Loucy (cell line): Measurements from ENCODE around the gene ADGRD2.

Experiments
- H2AFZ ChIP-seq: fragments of 200-600 bp; sonication (generic); 2 replicates; pipeline ENCODE4 v1.6.0; 2016; ENCODE audit warnings: antibody characterized with exemption, mild to moderate bottlenecking, low read length, moderate library complexity
- H3F3A ChIP-seq: fragments of 200-600 bp; 2 replicates; pipeline ENCODE4 v1.6.0; 2016; ENCODE audit warnings: antibody characterized with exemption, low read depth, mild to moderate bottlenecking
- H3K27me3 ChIP-seq: fragments of 200-600 bp; sonication (generic); 2 replicates; pipeline ENCODE4 v1.6.1; 2014; ENCODE audit warnings: low read length, mild to moderate bottlenecking; ENCODE audit not compliant: insufficient read depth, poor library complexity, severe bottlenecking
- H3K36me3 ChIP-seq: fragments of 200-600 bp; sonication (generic); 2 replicates; pipeline ENCODE4 v1.6.1; 2016; ENCODE audit warnings: low read length; ENCODE audit not compliant: insufficient read depth
- H3K4me1 ChIP-seq: fragments of 200-600 bp; sonication (generic); 2 replicates; pipeline ENCODE4 v1.5.1; 2014; ENCODE audit warnings: low read length, mild to moderate bottlenecking; ENCODE audit not compliant: insufficient read depth, poor library complexity, severe bottlenecking
- H3K4me2 ChIP-seq: fragments of 200-600 bp; sonication (generic); 2 replicates; pipeline ENCODE4 v1.6.0; 2014; ENCODE audit warnings: antibody characterized with exemption, low read length, low read depth, mild to moderate bottlenecking; ENCODE audit not compliant: poor library complexity, severe bottlenecking
- H3K4me3 ChIP-seq: fragments of 200-600 bp; sonication (generic); 2 replicates; pipeline ENCODE4 v1.5.1; 2014; ENCODE audit warnings: low read length, mild to moderate bottlenecking, mixed read lengths; ENCODE audit not compliant: poor library complexity, severe bottlenecking
- H3K79me2 ChIP-seq: fragments of 200-600 bp; sonication (generic); 2 replicates; pipeline ENCODE4 v1.6.1; 2014; ENCODE audit warnings: low read length; ENCODE audit not compliant: insufficient read depth
- H3K9ac ChIP-seq: fragments of 200-600 bp; sonication (generic); 2 replicates; pipeline ENCODE4 v1.6.0; 2014; ENCODE audit warnings: mild to moderate bottlenecking, low read depth, low read length, moderate library complexity; ENCODE audit not compliant: poor library complexity, severe bottlenecking
- H3K9me2 ChIP-seq: fragments of 200-600 bp; sonication (generic); replicated peaks from 2 replicates; pipeline ENCODE4 v1.6.1; 2016; ENCODE audit warnings: low read depth, low read length, mixed read lengths
- H3K9me3 ChIP-seq: fragments of 200-600 bp; sonication (generic); 2 replicates; pipeline ENCODE4 v1.6.1; 2014; ENCODE audit warnings: mild to moderate bottlenecking, antibody characterized with exemption, low read length, low read depth; ENCODE audit not compliant: insufficient read depth
- H4K20me1 ChIP-seq: fragments of 200-600 bp; sonication (generic); 2 replicates; pipeline ENCODE4 v1.6.0; 2014; ENCODE audit warnings: antibody characterized with exemption, low read length, mild to moderate bottlenecking; ENCODE audit not compliant: insufficient read depth, poor library complexity, severe bottlenecking
- CTCF ChIP-seq: fragments of 200-600 bp; sonication (generic); conservative IDR thresholded peaks from 2 replicates; pipeline ENCODE4 v1.5.1; 2014; ENCODE audit warnings: mild to moderate bottlenecking, antibody characterized with exemption, low read length
- EZH2phosphoT487 ChIP-seq: fragments of 200-600 bp; IDR thresholded peaks from 2 replicates; pipeline ENCODE4 v1.6.1; 2018; ENCODE audit warnings: antibody characterized with exemption, mild to moderate bottlenecking, moderate library complexity, borderline replicate concordance

ADGRD2 gene

GRCh38 chr9:124449381-124450151 lies 685 bp upstream of the ADGRD2 start:
- H3K4me1 ChIP-seq: no peaks in the 10 kb centered on the region
- no peaks in the 10 kb centered on the region for H3K36me3 ChIP-seq
- H3F3A ChIP-seq: no peaks in the 10 kb centered on the region
- H4K20me1 ChIP-seq: no peaks in the 10 kb centered on the region
- no peaks in the 10 kb centered on the region for H3K9me2 ChIP-seq
- H3K4me3 ChIP-seq: no peak overlapping the region
- no peak overlapping the region for H3K4me2 ChIP-seq
- no peak for TF ChIP-seq CTCF
- TF ChIP-seq EZH2phosphoT487: no peak
- H3K9me3 ChIP-seq: no peaks in the 10 kb centered on the region
- no peak overlapping the region for H3K9ac ChIP-seq
- H3K27me3 ChIP-seq: no peaks in the 10 kb centered on the region
- no peak overlapping the region for H2AFZ ChIP-seq
- no peaks in the 10 kb centered on the region for H3K79me2 ChIP-seq

- Histone ChIP-seq H3K9me2 (no peaks in the 10 kb centered on the region), H3K4me1 (no peaks in the 10 kb centered on the region), H3F3A (no peaks in the 10 kb centered on the region), H3K4me2 (no peak overlapping the region), H3K36me3 (no peaks in the 10 kb centered on the region), H3K9ac (no peak overlapping the region), H3K4me3 (no peak overlapping the region), H2AFZ (no peak overlapping the region), H3K79me2 (no peaks in the 10 kb centered on the region), H4K20me1 (no peaks in the 10 kb centered on the region), H3K9me3 (no peaks in the 10 kb centered on the region), H3K27me3 (no peaks in the 10 kb centered on the region)
- TF ChIP-seq EZH2phosphoT487: no peak
- no peak for TF ChIP-seq CTCF
Measured at GRCh38 chr9:124450931-124451661, 845 bp downstream of the ADGRD2 start.

- Histone ChIP-seq H3K27me3 (no peaks in the 10 kb centered on the region), H2AFZ (no peak overlapping the region), H3K4me3 (no peak overlapping the region), H3K9ac (no peak overlapping the region), H3K79me2 (no peaks in the 10 kb centered on the region), H3K4me1 (no peaks in the 10 kb centered on the region), H3F3A (no peaks in the 10 kb centered on the region), H3K9me2 (no peaks in the 10 kb centered on the region), H3K4me2 (no peak overlapping the region), H3K9me3 (no peaks in the 10 kb centered on the region), H3K36me3 (no peaks in the 10 kb centered on the region), H4K20me1 (no peaks in the 10 kb centered on the region)
- no peak for TF ChIP-seq CTCF
- no peak for TF ChIP-seq EZH2phosphoT487
Measured at GRCh38 chr9:124452326-124452725, 2.1 kb downstream of the ADGRD2 start.
